Ishikawa (cell line): ENCODE data around the gene DAP.

Source experiments
- CEBPB ChIP-seq: IDR thresholded peaks from 2 replicates; pipeline ENCODE4 v1.6.1; 2012
- CREB1 ChIP-seq: IDR thresholded peaks from 2 replicates; pipeline ENCODE4 v1.6.1; 2012; ENCODE audit warnings: low read depth
- EGR1 ChIP-seq: IDR thresholded peaks from 2 replicates; pipeline ENCODE4 v1.6.1; 2012
- EP300 ChIP-seq: IDR thresholded peaks from 2 replicates; pipeline ENCODE4 v1.6.1; 2012; ENCODE audit warnings: borderline replicate concordance
- FOXM1 ChIP-seq: IDR thresholded peaks from 2 replicates; pipeline ENCODE4 v1.6.1; 2012; ENCODE audit warnings: low read depth, borderline replicate concordance
- NFIC ChIP-seq: IDR thresholded peaks from 2 replicates; pipeline ENCODE4 v1.6.1; 2012
- RAD21 ChIP-seq: IDR thresholded peaks from 2 replicates; pipeline ENCODE4 v1.6.1; 2012; ENCODE audit warnings: low read depth
- TAF1 ChIP-seq: IDR thresholded peaks from 2 replicates; pipeline ENCODE4 v1.6.1; 2012; ENCODE audit warnings: low read depth, mild to moderate bottlenecking
- TCF12 ChIP-seq: IDR thresholded peaks from 2 replicates; pipeline ENCODE4 v1.6.1; 2012; ENCODE audit warnings: low read depth
- TEAD4 ChIP-seq: IDR thresholded peaks from 2 replicates; pipeline ENCODE4 v1.6.1; 2012
- YY1 ChIP-seq: IDR thresholded peaks from 2 replicates; pipeline ENCODE4 v1.6.1; 2012; ENCODE audit warnings: low read depth
- ZBTB7A ChIP-seq: IDR thresholded peaks from 2 replicates; pipeline ENCODE4 v1.6.1; 2012; ENCODE audit warnings: low read depth
- TF ChIP-seq, protein P1 (sequence below): IDR thresholded peaks from 2 replicates; pipeline ENCODE4 v1.6.1; 2012
- TF ChIP-seq, protein P2 (sequence below): IDR thresholded peaks from 2 replicates; pipeline ENCODE4 v1.6.1; 2012; ENCODE audit warnings: low read depth, mild to moderate bottlenecking
- TF ChIP-seq, protein P3 (sequence below): IDR thresholded peaks from 2 replicates; pipeline ENCODE4 v1.6.1; 2012

The DAP gene

DNA sequence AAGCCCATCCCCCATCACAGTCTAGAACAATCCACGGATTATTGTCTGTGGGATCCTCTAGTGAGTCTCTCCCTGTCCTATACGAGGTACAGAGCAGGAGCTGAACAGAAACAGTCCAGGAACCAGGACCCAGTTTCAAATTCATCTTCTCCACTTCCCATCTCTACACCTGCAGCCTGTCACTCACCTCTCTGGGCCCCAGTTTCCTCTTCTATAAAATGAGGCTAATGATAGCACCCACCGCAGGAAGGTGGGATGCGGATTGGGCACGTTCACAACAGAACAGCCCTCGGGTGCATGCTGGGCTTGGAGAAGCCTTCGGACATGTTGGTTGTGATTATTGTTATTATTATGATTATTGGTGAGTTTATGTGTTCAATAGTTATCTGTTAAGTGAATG, 118.7 kb downstream of the DAP start:
- TF ChIP-seq, protein P1, sequence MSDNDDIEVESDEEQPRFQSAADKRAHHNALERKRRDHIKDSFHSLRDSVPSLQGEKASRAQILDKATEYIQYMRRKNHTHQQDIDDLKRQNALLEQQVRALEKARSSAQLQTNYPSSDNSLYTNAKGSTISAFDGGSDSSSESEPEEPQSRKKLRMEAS, result no peak
- no peak for TF ChIP-seq TEAD4
- TF ChIP-seq FOXM1, result no peak
- TF ChIP-seq, protein P2, sequence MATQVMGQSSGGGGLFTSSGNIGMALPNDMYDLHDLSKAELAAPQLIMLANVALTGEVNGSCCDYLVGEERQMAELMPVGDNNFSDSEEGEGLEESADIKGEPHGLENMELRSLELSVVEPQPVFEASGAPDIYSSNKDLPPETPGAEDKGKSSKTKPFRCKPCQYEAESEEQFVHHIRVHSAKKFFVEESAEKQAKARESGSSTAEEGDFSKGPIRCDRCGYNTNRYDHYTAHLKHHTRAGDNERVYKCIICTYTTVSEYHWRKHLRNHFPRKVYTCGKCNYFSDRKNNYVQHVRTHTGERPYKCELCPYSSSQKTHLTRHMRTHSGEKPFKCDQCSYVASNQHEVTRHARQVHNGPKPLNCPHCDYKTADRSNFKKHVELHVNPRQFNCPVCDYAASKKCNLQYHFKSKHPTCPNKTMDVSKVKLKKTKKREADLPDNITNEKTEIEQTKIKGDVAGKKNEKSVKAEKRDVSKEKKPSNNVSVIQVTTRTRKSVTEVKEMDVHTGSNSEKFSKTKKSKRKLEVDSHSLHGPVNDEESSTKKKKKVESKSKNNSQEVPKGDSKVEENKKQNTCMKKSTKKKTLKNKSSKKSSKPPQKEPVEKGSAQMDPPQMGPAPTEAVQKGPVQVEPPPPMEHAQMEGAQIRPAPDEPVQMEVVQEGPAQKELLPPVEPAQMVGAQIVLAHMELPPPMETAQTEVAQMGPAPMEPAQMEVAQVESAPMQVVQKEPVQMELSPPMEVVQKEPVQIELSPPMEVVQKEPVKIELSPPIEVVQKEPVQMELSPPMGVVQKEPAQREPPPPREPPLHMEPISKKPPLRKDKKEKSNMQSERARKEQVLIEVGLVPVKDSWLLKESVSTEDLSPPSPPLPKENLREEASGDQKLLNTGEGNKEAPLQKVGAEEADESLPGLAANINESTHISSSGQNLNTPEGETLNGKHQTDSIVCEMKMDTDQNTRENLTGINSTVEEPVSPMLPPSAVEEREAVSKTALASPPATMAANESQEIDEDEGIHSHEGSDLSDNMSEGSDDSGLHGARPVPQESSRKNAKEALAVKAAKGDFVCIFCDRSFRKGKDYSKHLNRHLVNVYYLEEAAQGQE, result no peak
- TF ChIP-seq, protein P3, sequence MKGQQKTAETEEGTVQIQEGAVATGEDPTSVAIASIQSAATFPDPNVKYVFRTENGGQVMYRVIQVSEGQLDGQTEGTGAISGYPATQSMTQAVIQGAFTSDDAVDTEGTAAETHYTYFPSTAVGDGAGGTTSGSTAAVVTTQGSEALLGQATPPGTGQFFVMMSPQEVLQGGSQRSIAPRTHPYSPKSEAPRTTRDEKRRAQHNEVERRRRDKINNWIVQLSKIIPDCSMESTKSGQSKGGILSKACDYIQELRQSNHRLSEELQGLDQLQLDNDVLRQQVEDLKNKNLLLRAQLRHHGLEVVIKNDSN, result no peak
- TF ChIP-seq RAD21, result no peak
- no peak for TF ChIP-seq TCF12
- no peak for TF ChIP-seq EP300
- no peak for TF ChIP-seq TAF1
- TF ChIP-seq YY1, result no peak
- TF ChIP-seq CEBPB, result no peak
- no peak for TF ChIP-seq EGR1
- no peak for TF ChIP-seq NFIC
- TF ChIP-seq CREB1, result no peak

DNA sequence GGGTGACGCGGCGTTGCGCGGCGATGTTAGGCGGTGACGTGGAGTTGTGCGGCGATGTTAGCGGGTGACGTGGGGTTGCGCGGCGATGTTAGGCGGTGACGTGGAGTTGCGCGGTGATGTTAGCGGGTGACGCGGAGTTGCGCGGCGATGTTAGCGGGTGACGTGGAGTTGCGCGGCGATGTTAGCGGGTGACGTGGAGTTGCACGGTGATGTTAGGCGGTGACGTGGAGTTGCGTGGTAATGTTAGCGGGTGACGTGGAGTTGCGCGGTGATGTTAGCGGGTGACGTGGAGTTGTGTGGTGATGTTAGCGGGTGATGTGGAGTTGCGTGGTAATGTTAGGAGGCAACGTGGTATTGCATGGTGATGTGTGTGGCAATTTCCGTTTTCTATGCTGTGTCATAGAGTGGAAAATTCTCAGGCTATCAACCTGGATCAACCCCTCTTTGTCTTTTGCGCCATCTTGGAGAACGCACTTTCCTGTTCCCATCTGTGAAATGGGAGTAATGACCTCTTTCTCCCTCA, 121.1 kb downstream of the DAP start:
- TF ChIP-seq, protein P3, result no peak

DNA sequence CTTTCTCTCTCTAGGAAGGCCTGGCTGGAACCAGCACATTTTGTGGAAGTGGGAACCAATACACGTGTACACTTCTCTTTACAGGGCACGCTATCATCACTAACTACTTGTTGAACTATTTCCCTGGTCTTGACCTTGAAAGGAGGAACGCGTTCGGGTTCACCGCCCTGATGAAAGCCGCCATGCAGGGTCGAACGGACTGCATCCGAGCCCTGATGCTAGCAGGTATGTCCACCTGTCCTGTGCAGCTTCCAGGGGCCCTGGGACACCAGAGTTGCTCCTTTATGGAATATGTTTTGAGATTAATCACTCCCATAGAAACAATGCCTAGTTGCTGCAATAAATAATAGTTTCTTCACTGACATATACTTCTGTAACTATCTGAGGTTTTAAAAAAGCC, 123.1 kb downstream of the DAP start:
- no peak for TF ChIP-seq ZBTB7A
- no peak for TF ChIP-seq RAD21
- no peak for TF ChIP-seq CREB1
- TF ChIP-seq EGR1, result no peak
- TF ChIP-seq TAF1, result no peak
- no peak for TF ChIP-seq FOXM1
- TF ChIP-seq, protein P1, result no peak
- no peak for TF ChIP-seq YY1
- no peak for TF ChIP-seq EP300
- TF ChIP-seq CEBPB, result no peak
- TF ChIP-seq, protein P2, result no peak
- TF ChIP-seq TCF12, result no peak
- TF ChIP-seq TEAD4, result no peak

DNA sequence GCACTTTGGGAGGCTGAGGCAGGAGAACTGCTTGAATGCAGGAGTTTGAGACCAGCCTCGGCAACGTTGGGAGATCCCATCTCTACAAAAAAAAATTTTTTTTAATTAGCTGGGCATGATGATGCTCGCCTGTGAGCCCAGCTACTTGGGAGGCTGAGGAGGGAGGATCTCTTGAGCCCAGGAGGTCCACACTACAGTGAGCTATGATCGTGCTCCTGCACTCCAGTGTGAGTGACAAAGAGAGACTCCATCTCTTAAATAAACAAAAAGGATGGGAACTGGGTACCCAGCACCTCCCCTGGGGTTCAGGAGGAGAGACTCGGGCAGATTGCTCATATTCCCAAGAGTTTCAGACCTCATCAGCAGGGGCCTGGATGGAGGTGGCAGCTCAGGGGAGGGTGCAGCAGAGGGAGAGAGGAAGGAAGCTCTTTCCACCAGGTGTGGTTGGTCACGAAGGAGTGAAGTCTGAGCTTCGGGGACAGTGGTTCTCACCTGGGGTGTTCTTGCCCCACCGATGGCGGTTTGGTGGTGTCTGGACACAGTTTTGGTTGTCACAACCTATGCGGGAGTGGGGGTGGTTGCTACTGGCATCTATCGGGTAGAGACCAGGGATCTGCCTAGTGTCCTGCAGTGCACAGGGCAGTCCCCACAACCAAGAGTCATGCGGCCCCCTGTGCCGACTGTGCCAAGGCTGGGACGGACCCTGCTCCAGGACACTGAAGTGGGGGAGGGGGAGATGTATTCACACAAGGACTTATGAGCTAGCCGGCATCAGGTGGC, 124.5 kb downstream of the DAP start:
- TF ChIP-seq ZBTB7A, result no peak
- TF ChIP-seq, protein P2, result no peak
- no peak for TF ChIP-seq EP300
- TF ChIP-seq CEBPB, result no peak
- TF ChIP-seq TAF1, result no peak
- TF ChIP-seq TEAD4, result no peak
- no peak for TF ChIP-seq NFIC
- TF ChIP-seq TCF12, result no peak
- TF ChIP-seq FOXM1, result no peak
- TF ChIP-seq EGR1, result no peak
- no peak for TF ChIP-seq YY1
- no peak for TF ChIP-seq RAD21
- no peak for TF ChIP-seq CREB1
- TF ChIP-seq, protein P1, result no peak
- TF ChIP-seq, protein P3, result no peak
